Muscle layer of colon (tissue), 2 donors: ENCODE data around the gene SLC29A4.
"Not testable (repeated sequence)": the region's sequence is repeated elsewhere in the genome, so short reads cannot be mapped to it uniquely, and the experiment has no call there.

Source experiments
- H3K27ac ChIP-seq: one replicate; pipeline ENCODE4 v1.7.0; 2013; ENCODE audit warnings: low read depth, mild to moderate bottlenecking, low read length, moderate library complexity
- H3K27me3 ChIP-seq, 2 donors: one replicate each; pipeline ENCODE4 v1.7.0; 2013; ENCODE audit warnings: low read length in 2 of 2, mild to moderate bottlenecking in 2 of 2; ENCODE audit not compliant: insufficient read depth in 2 of 2, control insufficient read depth in 1 of 2
- H3K36me3 ChIP-seq: one replicate; pipeline ENCODE4 v1.7.0; 2013; ENCODE audit warnings: mild to moderate bottlenecking, low read length; ENCODE audit not compliant: insufficient read depth
- H3K4me1 ChIP-seq: one replicate; pipeline ENCODE4 v1.7.0; 2013; ENCODE audit warnings: mild to moderate bottlenecking, low read length; ENCODE audit not compliant: insufficient read depth
- H3K4me3 ChIP-seq, 2 donors: one replicate each; pipeline ENCODE4 v1.7.0; 2013; ENCODE audit warnings: low read length in 2 of 2, low read depth in 1 of 2, mild to moderate bottlenecking in 1 of 2, moderate library complexity in 1 of 2
- H3K9ac ChIP-seq: one replicate; pipeline ENCODE4 v1.7.0; 2013; ENCODE audit warnings: low read length
- H3K9me3 ChIP-seq: one replicate; pipeline ENCODE4 v1.7.0; 2013; ENCODE audit warnings: mild to moderate bottlenecking, low read length
- donor health status: abdominal sarcoma.
- donor health status: Adenocarcinoma of cecum.

Gene SLC29A4

DNA sequence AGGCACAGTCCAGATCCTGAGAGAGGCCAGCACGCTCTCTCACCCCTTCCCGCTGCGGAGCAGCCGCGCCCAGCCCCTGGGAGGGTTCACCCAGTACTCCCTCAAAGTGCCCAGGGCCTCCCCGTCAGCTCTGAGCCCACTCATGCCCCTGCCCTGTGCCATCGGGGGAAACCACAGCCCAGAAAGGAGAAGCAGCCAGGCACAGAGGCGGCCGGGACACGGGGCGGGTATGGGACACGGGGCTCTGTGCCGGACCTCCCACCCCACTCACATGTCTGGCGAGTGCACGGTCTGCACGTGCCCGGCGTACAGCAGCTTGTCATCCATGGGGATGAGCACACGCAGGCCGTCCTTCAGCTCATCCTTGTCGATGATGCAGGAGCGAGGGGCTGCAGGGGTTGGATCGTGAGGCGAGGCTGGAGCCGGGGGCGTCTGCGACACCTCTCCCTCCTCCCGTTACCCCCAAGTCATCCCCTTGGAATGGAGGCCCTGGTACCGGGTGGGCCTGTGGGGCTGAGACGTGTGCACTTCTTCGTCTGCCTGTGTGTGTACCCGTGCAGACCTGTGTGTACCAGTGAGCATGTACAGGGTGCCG, 38.2 kb downstream of the SLC29A4 start:
- H3K27me3 ChIP-seq: no peaks in the 10 kb centered on the region
- H3K9ac ChIP-seq: no peak overlapping the region
- peaks cover 67% of the 10 kb centered on the region for H3K36me3 ChIP-seq
- H3K9me3 ChIP-seq: no peaks in the 10 kb centered on the region
- H3K4me1 ChIP-seq: no peaks in the 10 kb centered on the region
- H3K4me3 ChIP-seq: no peak overlapping the region
- no peak overlapping the region for H3K27ac ChIP-seq

DNA sequence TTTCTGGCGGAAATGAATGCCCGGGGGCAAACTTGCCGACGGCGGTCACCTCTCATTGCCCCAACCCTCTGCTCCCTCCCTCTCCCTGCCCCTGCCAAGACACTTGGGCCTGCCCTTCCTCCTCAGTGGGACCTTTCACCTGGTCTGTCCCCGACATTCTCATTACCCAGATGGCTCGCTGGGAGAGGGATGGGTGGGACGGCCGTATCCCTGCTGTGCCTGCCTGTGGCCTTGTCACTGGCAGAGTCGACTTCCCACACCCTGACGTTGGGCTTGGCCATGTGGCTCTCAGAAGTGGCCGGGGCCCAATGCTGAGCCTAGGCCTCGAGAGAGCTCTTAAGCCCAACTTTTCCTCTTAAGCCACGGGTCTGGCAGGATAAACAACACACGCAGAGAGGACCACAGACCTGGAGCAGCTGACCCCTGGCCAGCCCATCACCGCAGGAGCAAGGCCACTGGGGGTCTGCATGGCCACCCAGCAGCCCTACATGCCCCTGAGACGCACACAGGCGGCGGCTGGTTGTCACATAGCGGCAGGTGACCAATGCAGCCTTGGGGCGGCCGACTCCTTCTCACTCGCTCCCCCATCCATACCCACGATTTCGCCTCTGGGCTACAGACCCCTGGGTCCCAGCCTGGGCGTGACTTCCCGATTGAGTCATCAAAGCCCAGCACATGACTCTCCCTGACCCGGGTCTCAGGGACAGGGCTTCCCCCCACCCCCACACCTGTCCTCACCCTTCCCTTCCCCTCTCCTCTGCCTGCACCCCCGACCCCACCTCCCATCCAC, 40.1 kb downstream of the SLC29A4 start:
- Histone ChIP-seq H3K9ac (no peak overlapping the region), H3K27me3 (no peaks in the 10 kb centered on the region), H3K36me3 (peaks cover 63% of the 10 kb centered on the region), H3K27ac (no peak overlapping the region), H3K4me1 (no peaks in the 10 kb centered on the region), H3K4me3 (no peak overlapping the region), H3K9me3 (no peaks in the 10 kb centered on the region)

DNA sequence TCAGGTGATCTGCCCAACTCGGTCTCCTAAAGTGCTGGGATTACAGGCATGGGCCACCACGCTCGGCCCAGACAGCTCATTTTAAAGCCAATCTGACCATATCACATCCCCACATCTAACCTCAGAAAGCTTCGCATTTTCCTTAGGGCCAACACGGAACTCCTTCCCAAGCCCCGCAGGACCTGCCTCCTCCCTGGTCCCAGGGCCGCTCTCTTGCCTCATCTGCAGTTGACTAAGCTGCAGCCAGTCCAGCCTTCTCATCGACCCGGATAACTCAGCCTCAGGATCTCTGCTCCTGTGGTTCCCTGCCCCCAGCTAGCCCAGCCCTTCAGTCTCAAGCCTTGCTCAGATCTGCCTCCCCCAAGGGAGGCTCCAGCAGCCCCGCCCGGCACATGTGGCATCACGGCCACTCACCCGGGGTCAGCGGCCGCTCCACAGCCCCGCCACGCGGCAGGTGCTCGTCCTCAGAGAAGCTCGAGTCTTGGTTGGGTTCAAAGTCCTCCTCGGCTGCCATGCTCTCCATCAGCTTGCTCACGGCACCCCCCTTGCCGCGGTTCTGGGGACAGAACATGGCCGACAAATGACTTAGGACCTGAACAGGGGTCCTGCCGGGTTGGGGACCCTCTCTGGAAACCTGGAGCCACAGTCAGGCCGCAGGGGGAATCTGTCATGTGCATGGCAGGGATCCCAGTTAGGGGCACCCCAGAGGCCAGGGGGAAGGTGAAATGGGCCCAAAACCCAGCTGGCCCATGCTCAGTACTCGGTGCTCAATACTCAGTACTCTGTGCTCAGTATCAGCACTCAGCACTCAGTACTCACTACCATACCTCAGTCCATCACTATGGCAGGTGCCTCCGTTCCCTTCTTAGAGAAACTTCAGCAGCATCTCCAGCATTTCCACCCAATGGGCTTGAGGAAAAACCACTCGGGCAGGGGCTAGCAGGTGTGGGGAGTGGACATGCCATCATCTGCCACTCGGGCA, 41.3 kb downstream of the SLC29A4 start:
- H3K4me3 ChIP-seq, H3K27me3 ChIP-seq, H3K9me3 ChIP-seq, H3K4me1 ChIP-seq, H3K27ac ChIP-seq, H3K9ac ChIP-seq: not testable (repeated sequence)
- peaks cover 54% of the 10 kb centered on the region for H3K36me3 ChIP-seq

DNA sequence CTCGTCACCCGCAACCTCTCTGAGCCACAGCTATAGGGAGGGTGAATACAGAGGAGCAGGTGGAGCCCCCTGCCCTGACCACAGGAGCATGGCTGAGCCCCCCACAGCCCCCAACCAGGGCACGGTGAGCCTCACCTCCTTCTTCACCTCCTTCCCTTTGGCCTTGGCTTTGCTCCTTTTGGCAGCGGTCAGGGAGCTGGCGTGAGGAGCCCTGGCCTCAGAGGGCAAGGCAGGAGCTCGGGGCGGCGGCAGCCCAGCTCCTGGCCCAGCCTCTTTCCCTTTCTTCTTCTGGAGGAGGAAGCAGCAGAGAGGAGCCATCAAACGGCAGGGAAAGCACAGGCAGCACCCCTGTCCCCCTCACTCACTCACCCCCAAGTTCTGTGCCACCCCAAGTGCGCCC, 42.2 kb downstream of the SLC29A4 start:
- no peak overlapping the region for H3K27ac ChIP-seq
- peaks cover 50% of the 10 kb centered on the region for H3K36me3 ChIP-seq
- H3K4me1 ChIP-seq: no peaks in the 10 kb centered on the region
- no peak overlapping the region for H3K4me3 ChIP-seq
- H3K9me3 ChIP-seq: no peaks in the 10 kb centered on the region
- no peaks in the 10 kb centered on the region for H3K27me3 ChIP-seq
- H3K9ac ChIP-seq: no peak overlapping the region

DNA sequence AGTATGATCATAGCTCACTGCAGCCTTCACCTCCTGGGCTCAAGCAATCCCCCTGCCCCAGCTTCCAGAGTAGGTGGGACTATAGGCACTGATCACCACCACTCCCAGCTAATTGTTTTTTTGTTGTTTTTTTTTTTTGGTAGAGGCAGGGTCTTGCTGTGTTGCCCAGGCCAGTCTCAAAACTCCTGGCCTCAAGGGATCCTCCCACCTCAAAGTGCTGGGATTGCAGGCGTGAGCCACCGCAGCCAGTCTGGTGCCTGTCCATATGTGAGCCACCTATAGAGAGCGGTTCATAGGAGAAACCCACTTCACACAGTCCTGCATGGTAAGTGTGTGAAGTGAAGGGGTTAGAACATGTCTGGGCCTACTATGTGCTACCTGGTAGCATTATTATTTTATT, 47.5 kb downstream of the SLC29A4 start:
- Histone ChIP-seq H3K4me3 (no peak overlapping the region), H3K9me3 (no peaks in the 10 kb centered on the region), H3K36me3 (peaks cover 45% of the 10 kb centered on the region), H3K27me3 (no peaks in the 10 kb centered on the region), H3K27ac (no peak overlapping the region), H3K4me1 (no peaks in the 10 kb centered on the region), H3K9ac (no peak overlapping the region)

DNA sequence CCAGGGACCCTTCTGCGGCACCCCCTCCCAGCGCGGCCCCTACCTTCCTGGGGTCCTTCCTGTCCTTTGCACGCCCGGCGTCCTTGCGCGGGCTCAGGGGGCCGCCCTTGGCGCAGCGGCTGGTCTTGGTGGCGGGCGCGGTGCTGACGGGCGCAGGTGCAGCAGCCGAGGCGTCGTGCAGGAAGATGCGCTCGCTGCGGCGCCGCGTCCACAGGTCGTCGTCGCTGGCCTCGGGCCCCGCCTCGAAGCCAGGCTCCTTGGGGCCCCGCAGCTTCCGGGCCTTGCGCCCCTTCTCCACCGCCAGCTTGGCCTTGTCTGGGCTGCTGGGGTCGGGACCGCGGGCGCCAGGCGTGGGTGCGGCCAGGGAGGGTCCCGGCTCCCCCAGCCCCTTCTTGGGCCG, 49.8 kb downstream of the SLC29A4 start:
- H3K27me3 ChIP-seq: no peaks in the 10 kb centered on the region
- H3K9ac ChIP-seq: no peak overlapping the region
- H3K27ac ChIP-seq: no peak overlapping the region
- H3K4me3 ChIP-seq: no peak overlapping the region
- H3K9me3 ChIP-seq: peaks cover 10% of the 10 kb centered on the region
- no peaks in the 10 kb centered on the region for H3K4me1 ChIP-seq
- H3K36me3 ChIP-seq: peaks cover 58% of the 10 kb centered on the region

DNA sequence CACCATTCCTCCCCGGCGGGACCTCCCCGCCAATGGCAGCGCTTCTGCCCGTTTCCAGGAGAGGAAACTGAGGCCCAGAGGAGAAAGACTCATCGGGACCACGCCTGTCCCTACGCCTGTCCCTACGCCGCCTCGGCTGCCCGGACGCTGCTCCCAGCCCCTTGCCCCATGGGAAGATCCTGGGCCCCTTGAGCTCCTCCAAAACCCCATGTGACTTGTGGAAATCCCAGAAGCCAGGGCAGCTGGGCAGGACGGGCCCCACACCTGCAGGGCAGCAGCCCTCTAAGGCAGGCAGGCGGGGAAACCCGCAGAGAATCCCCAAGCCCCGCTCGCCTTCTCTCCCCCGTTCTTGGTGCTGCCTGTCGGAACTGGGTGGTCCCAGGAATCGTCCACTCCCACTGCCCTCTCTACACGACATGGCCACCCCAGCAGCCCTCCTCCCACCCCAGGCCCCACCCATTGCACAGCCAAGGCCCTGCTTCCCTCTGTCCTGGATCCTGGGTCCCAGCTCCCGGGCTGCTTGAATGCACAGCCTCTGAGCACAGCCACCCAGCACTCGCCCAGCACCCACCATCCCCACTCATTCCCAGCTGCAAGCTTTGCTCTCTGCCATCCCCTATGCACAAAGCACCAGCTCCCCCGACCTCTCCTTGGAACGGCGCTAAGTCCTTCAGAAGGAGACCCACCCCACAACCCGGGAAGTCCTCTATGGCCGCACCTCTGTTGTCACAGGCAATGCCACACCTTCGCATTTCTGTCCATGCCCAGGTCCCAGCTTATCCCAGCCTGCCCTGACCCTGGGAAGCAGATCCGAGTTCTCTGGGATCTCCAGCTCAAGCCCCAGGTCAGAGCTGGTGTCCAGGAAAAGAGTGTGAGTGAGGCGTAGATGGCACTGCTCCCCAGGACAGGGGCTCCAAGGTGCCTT, 50.6 kb downstream of the SLC29A4 start:
- peaks cover 64% of the 10 kb centered on the region for H3K36me3 ChIP-seq

DNA sequence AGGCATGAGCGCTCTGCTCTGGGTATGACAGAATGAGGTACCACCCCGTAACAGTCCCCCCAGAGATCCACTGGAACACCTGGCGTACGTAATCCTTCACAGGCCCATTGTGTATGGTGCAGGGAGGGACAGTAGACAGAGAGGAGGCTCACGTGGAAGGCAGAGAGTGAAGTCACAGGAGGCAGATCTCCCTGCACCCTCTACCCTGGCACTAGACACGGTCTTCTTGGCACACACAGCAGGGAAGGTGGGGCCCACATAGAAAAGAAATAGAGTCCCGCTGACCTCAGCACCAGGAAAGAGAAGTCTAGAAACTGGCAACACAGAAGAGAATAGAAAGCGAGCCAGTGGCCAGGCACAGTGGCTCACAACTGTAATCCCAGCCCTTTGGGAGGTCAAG, 51.9 kb downstream of the SLC29A4 start:
- peaks cover 64% of the 10 kb centered on the region for H3K36me3 ChIP-seq
- H3K27ac ChIP-seq: no peak overlapping the region
- H3K27me3 ChIP-seq: no peaks in the 10 kb centered on the region
- H3K4me1 ChIP-seq: no peaks in the 10 kb centered on the region
- H3K4me3 ChIP-seq: no peak overlapping the region
- H3K9ac ChIP-seq: no peak overlapping the region
- H3K9me3 ChIP-seq: peaks cover 10% of the 10 kb centered on the region

More for the DNA sequence above, 50.6 kb downstream of the SLC29A4 start:
- Histone ChIP-seq H3K4me3 (no peak overlapping the region), H3K27ac (no peak overlapping the region), H3K9me3 (peaks cover 10% of the 10 kb centered on the region), H3K4me1 (no peaks in the 10 kb centered on the region), H3K27me3 (no peaks in the 10 kb centered on the region), H3K9ac (no peak overlapping the region)

DNA sequence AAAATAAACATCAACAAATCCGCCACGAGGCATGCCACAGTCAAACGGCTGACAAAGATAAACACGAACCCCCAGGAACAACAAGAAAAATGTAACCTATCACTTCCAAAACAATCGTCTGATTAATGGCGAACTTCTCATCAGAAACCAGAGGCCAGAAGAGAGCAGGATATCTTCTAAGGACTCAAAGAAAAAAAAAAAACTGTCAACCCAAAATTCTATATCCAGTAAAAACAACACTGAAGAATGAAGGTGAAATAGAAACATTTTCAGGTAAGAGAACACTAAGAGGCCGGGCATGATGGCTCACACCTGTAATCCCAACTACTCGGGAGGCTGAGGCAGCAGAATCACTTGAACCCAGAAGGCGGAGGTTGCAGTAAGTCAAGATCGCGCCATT, 54.3 kb downstream of the SLC29A4 start:
- peaks cover 67% of the 10 kb centered on the region for H3K36me3 ChIP-seq

DNA sequence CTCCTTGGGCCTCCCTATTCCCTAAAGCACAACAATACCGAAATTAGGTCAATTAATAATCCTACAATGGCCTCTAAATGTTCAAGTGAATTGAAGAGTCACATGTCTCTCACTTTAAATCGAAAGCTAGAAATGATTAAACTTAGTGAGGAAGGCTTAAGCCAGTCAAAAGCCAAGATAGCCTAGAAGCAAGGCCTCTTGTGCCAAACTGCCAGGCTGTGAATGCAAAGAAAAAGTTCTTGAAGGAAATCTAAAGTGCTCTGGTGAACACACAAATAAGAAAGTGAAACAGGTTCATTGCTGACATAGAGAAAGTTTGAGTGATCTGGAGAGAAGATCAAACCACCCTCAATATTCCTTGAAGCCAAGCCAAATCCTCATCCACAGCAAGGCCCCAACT, 57.2 kb downstream of the SLC29A4 start:
- Histone ChIP-seq H3K9me3 (peaks cover 10% of the 10 kb centered on the region), H3K4me3 (no peak overlapping the region), H3K27me3 (no peaks in the 10 kb centered on the region), H3K9ac (no peak overlapping the region), H3K27ac (no peak overlapping the region), H3K36me3 (peaks cover 76% of the 10 kb centered on the region), H3K4me1 (no peaks in the 10 kb centered on the region)

More for the DNA sequence above, 54.3 kb downstream of the SLC29A4 start:
- H3K4me1 ChIP-seq: no peaks in the 10 kb centered on the region
- H3K4me3 ChIP-seq: no peak overlapping the region
- H3K27me3 ChIP-seq: no peaks in the 10 kb centered on the region
- H3K9me3 ChIP-seq: peaks cover 10% of the 10 kb centered on the region
- no peak overlapping the region for H3K9ac ChIP-seq
- H3K27ac ChIP-seq: no peak overlapping the region
